Kidney tubule cell (primary cell): ENCODE data around the gene BNC2.

Source experiments
- DNase-seq: peaks from one replicate; pipeline ENCODE4 v3.0.0-alpha.2; 2018; ENCODE audit warnings: low spot score

The BNC2 gene

DNA sequence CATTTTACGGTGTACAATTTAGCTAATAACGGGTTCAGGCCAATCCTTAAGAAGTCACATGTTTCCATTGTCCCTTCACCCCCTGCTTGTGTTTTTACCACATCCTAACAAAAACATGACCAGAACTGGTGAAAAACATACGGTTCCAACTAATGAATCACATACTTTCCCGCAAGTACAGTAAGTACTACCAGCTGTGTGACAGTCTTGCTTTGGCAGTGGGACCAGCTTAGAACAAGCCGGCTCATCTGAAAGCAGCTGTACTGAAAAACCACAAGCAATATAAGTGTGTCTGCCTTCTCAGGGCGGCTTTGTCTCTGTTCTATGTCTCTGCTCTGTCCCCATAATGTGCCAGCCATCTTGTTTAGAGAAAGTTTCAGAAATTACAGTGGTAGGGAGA, 242.5 kb downstream of the BNC2 start:
- DNase-seq, result peak; percentile 53

DNA sequence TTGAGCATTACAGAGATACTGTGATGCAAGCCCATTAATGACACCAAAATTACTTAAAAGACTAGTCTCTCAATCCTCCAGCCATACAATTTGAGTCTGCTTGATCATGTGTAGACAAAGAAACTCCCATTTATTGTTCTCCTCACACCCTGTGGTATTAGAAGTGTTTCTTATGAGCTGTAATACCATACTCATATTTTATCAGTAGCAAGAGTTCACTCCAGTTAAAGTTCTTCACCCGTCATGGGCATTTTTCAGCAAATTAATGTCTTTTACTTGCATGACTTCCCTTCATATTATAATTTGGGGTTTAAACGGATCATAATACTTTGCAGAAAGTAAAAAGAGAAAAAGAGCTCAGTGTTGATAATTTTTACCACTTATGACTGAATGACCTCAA, 242.9 kb downstream of the BNC2 start:
- DNase-seq, result no peak

- DNase-seq, result peak; percentile 91
Observed at GRCh38 chr9:16626577-16627130, 243.8 kb downstream of the BNC2 start.

- DNase-seq, result peak; percentile 68
Observed at GRCh38 chr9:16625811-16626210, 244.7 kb downstream of the BNC2 start.

DNA sequence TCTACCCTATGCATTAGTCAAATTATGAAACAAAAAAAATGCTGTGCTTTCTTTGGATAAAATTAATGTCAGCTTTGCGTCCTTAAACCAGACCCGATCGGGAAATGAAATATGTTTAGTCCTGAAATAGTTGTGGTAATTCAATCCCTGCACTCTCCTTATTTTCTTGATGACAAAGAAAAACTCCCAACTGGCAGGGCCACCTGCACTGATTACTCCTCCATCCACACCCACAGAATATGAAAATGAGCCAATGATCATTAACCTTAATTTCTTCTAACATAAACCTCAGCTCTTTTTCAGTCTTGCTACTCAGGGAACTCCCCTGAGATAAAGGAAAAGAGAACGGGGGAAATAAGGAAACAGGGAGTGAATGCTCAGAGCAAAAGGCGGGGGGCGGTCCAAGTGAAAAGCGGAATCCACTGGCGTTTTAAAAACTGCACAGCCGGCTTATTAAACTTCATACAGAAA, 245.3 kb downstream of the BNC2 start:
- DNase-seq, result no peak

DNA sequence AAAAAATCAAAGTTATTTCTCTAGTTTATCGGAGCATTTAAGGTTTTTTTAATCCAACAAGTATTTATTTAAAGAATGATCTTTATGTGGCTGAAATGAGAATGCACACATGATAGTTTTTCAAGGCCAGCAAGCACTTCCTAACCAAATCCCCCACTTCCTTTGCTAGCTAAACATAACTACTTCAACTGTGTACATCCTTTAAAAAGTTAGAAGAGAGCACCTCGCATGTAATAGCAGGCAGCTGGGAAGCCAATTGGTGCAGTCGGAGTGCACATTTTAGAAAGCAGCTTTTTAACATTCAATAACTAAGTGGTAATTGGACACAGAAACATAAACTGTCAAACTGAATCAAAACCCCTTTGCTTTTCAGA, 245.7 kb downstream of the BNC2 start:
- no peak for DNase-seq

GRCh38 chr9:16623989-16624743, 246.3 kb downstream of the BNC2 start:
- peak; percentile 54 for DNase-seq

DNA sequence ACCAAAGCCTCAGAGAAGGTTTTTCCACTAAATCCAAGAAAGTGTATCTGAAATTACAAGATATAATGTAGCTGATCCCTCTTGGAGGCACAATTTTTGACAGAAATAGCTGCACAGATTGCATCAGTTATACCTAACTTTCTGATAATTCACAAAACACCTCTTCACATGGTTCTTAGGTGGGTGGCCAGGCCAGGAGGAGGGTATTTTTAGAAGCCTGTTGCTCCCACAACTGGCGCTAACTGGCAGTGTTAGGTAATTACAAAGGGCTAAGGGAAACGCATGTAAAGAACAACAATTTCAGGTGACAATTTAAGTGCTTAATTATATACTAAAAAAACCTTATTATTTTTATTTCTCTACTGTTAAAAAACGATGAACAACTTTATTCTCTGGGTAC, 247.9 kb downstream of the BNC2 start:
- DNase-seq, result no peak

DNA sequence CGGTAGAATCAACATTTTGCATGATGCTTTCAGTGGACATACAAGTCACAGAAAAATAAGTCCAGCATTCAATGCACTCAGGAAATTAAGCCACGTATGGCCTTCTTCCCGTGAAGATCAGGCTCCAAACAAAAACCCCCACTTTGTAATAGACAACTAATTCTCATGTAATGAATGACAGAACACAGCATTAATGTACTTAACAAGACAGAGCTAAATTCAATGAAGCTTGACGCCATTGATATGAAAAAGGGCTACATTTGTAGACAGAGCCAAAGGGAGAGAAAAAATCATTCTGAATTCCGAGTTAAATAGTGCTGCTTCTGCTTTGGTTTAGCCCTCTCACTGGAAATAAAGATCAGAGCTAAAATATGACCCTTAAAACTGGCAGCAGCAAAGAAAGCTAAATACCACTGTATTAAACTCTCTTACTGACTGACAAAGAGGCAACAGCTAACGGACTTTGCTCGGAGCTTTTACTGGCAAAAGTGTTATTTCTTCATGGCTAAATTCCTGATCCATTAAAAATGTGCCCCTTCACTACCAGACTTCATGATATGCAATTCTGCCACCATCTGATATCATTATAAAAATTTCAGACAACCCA, 250.5 kb downstream of the BNC2 start:
- peak; percentile 74 for DNase-seq

- no peak for DNase-seq
Observed at GRCh38 chr9:16619402-16619801, 251.1 kb downstream of the BNC2 start.

- no peak for DNase-seq
Observed at GRCh38 chr9:16618524-16618923, 251.9 kb downstream of the BNC2 start.

GRCh38 chr9:16616686-16617085, 253.8 kb downstream of the BNC2 start:
- DNase-seq, result no peak

DNA sequence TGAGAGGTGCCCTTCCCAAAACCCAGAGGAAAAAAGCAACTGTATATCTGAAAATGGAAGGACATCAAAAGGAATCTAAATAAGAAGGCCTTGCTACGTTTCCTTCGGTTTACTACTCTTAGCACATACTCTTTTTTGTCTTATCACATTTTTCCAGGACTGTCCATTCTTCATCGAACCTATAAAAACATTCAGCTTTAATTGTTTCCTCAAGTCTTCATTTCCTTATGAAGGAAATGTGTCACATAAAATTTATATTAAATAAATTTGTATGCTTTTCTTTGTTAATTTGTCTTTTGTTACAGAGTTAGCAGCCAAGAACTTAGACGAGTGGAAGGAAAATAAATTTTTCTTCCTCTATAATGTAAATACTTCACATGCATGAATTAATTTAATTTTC, 255.0 kb downstream of the BNC2 start:
- no peak for DNase-seq

DNA sequence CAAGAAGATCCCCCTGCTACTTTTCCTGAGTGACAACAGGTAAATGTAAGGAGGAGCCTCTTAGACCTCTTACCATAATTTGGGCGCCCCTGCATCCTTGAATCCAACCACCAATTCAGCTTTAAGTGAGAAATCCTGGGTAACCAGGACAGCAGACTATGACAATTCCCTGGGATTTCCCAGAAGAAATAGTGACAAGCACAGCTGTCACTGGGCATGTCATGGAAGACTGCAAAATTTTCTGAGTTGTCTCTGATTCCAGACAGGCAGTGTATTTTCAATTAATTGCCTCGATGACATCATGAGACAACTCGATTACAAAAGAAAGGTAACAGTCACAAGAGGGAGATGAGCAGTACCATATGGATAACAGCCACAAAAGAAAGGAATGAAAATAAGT, 256.9 kb downstream of the BNC2 start:
- peak; percentile 21 for DNase-seq

GRCh38 chr9:16613051-16613450, 257.4 kb downstream of the BNC2 start:
- DNase-seq, result no peak

- DNase-seq, result no peak
Observed at GRCh38 chr9:16612627-16613026, 257.8 kb downstream of the BNC2 start.

DNA sequence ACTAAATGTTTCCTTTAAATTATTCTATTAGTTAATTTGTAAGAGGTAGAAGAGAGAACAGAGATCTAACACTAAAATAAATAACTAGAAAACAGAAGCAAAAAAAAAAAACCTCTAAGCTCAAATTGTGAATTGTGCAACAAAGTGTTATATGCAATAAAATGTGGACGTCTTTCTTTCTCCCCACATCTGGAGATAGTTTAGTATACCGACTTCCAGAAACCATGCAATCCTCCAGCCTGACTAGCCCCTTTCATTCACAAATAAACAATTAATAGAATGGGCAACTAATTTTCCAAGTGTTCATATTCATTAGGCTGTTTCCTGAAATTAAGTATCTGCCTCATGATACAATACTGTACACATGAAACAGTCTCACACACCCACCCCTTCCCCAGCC, 258.5 kb downstream of the BNC2 start:
- no peak for DNase-seq

GRCh38 chr9:16611001-16611400, 259.5 kb downstream of the BNC2 start:
- DNase-seq, result no peak

DNA sequence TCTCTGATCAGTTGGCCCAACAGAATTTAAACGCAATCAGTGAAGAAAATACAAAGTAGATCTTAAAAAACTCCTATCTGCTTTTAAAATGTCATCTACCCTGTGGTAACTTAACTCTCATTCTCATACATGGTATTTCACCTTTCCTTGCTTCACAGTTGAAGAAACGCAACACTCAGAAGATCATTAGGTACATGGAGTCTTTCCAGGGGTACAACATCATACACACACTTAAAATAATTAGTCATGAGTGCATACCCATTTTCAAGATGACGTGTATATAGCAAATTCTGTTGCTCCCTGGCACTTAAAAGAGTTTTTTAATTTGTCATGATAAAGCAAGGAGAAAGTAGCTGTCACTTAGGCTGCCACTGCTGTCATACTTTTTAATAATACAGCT, 259.9 kb downstream of the BNC2 start:
- DNase-seq, result no peak

- DNase-seq, result no peak
Observed at GRCh38 chr9:16608906-16609305, 261.6 kb downstream of the BNC2 start.

DNA sequence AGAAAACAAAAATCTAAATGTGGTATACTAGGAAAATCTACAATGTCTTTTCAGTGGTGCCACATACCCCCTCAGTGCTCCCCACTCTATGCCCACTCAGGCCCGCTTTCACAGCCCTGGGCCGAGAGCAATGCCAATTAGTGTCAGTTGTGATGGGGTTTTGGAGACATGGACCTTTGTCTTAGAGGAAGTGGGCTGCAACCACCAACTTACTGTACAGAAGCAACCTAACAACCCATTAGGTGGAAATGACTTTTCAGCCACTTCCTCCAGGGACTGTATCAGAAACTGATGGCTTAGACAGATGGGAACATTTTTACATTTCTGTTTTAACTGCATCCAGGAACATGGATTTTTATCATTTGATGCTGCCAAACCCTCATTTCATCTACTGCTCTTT, 268.0 kb downstream of the BNC2 start:
- DNase-seq, result no peak

GRCh38 chr9:16601991-16602390, 268.5 kb downstream of the BNC2 start:
- DNase-seq, result no peak

GRCh38 chr9:16598316-16598715, 272.2 kb downstream of the BNC2 start:
- no peak for DNase-seq

DNA sequence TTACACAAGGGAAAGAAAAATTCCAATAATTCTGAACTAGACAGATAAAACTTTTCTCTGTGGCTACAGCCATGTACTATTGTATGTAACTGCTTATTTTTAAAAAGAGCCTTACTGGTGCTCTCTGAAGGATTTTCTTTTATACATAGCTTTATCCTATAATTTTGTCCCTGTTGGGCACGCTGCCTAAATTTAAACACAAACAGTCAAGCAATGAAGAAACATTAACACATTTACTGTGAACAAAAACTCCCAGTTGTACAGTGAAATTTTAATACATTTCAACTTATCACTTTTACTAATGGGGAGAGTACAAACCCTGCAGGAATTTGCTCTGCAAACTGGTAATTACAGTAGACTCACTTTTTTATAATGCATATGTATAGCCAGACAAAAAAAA, 273.3 kb downstream of the BNC2 start:
- no peak for DNase-seq
